DMS53 treated with DMSO at 0.1 percent for 48 hours (cell line): Measurements from ENCODE around the gene TDP1.
"Not testable (repeated sequence)": the region's sequence is repeated elsewhere in the genome, so short reads cannot be mapped to it uniquely, and the experiment has no call there.

Source experiments
- DNase-seq: peaks from one replicate; lab custom pipeline; 2025; ENCODE audit not compliant: unreplicated experiment; lab: John Stamatoyannopoulos, UW

Gene TDP1

GRCh38 chr14:90042496-90043252 is 86.9 kb downstream of the TDP1 start:
- DNase-seq, result no peak

GRCh38 chr14:90045616-90046015 is 89.9 kb downstream of the TDP1 start:
- DNase-seq, result no peak

- DNase-seq, result no peak
These were observed 93.7 kb downstream of the TDP1 start for GRCh38 chr14:90049390-90049789.

- no peak for DNase-seq
These were observed 94.5 kb downstream of the TDP1 start for GRCh38 chr14:90050271-90050670.

- no peak for DNase-seq
These were observed 97.3 kb downstream of the TDP1 start for GRCh38 chr14:90053044-90053443.

GRCh38 chr14:90054803-90055202 is 99.1 kb downstream of the TDP1 start:
- DNase-seq, result no peak

GRCh38 chr14:90056826-90057225 is 101.1 kb downstream of the TDP1 start:
- DNase-seq, result no peak

GRCh38 chr14:90058876-90059458 is 103.2 kb downstream of the TDP1 start:
- DNase-seq, result no peak

- peak; percentile 40 for DNase-seq
These were observed 104.7 kb downstream of the TDP1 start for GRCh38 chr14:90060312-90060964.

GRCh38 chr14:90060965-90061684 is 105.4 kb downstream of the TDP1 start:
- peak; percentile 7 for DNase-seq

- no peak for DNase-seq
These were observed 106.0 kb downstream of the TDP1 start, which contains the start of gene KCNK13 for GRCh38 chr14:90061685-90062126. Gene KCNK13 (plus strand): TSS chr14:90061994. CDS start chr14:90062206, 212 bp downstream.

- peak; percentile 11 for DNase-seq
These were observed 106.5 kb downstream of the TDP1 start for GRCh38 chr14:90062127-90062794.

- DNase-seq, result no peak
These were observed 107.3 kb downstream of the TDP1 start for GRCh38 chr14:90062822-90063539.

- DNase-seq, result no peak
These were observed 116.6 kb downstream of the TDP1 start for GRCh38 chr14:90072350-90072749.

GRCh38 chr14:90079576-90079975 is 123.8 kb downstream of the TDP1 start:
- no peak for DNase-seq

- no peak for DNase-seq
These were observed 131.7 kb downstream of the TDP1 start for GRCh38 chr14:90087433-90087832.

GRCh38 chr14:90088176-90088575 is 132.4 kb downstream of the TDP1 start:
- no peak for DNase-seq

- DNase-seq, result not testable (repeated sequence)
These were observed 133.8 kb downstream of the TDP1 start for GRCh38 chr14:90089486-90089885.

- DNase-seq, result no peak
These were observed 135.7 kb downstream of the TDP1 start for GRCh38 chr14:90091393-90091792.

- no peak for DNase-seq
These were observed 138.3 kb downstream of the TDP1 start for GRCh38 chr14:90093942-90094595.
